ENCODE data around the gene TIAM1. TPM values are rescaled to one million over a fixed set of nuclear protein-coding genes. Genes with fewer than 3 reads are reported as not detected.
A peak's percentile ranks its signal among the peaks of the same experiment; 100 is the strongest.

Gene TIAM1
- total RNA-seq, 1 donor from 2014 or later: 17.8 TPM

DNA sequence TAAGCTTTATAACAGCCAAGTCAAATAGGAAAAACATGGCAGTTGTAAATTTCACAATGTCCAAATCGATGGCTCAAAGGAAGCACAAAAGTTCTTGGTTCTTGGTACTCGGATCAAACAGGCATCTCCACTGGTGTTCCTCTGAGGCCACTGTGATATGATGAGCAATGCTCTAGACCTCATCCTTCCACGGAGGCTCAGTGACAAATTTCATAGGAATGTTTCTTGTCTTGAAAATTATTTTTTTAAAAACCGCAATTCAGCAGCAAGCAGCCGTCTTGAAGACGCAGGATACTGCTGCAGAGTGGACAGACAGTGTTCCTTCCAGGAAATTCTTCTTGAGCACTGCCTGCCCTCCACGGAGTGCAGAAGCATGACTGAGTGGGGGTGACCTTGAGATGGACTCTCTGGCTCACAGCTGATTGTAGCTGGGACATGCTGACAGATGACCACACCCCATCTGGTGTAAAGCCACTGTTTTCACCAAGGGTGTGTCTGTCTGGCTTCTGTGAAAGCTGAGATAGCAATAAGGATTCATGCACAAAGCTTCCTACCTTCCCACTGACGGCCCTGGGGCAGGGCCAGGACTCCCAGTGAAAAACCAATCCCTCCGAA lies 61.9 kb downstream of the TIAM1 start:
- H3K4me1 Mint-ChIP-seq (ENCODE audit: low read depth, unreplicated experiment): peaks cover 36% of the 10 kb centered on the region
- H3K27me3 ChIP-seq (ENCODE audit: insufficient read depth, low read length): no peaks in the 10 kb centered on the region
- H3K4me3 ChIP-seq (ENCODE audit: insufficient read depth, low read depth, low read length): no peak overlapping the region
- no peaks in the 10 kb centered on the region for H3K9me3 ChIP-seq (ENCODE audit: insufficient read depth, low read depth, low read length)
- DNase-seq (ENCODE audit: low read depth): peak; percentile 100
- H2AFZ ChIP-seq (ENCODE audit: low read depth, low read length): no peak overlapping the region
- H3K27me3 Mint-ChIP-seq (ENCODE audit: low read depth, unreplicated experiment): no peaks in the 10 kb centered on the region
- no peaks in the 10 kb centered on the region for H3K36me3 ChIP-seq (ENCODE audit: insufficient read depth, low read length)
- no peaks in the 10 kb centered on the region for H4K20me1 ChIP-seq (ENCODE audit: insufficient read depth, low read length)
- no peak overlapping the region for H3K9ac ChIP-seq (ENCODE audit: low read length)
- H3K27ac ChIP-seq (ENCODE audit: low read depth, low read length): peak overlapping the region; percentile 35
- TF ChIP-seq EZH2 (IDR thresholded peaks at IDR 0.05; ENCODE audit: insufficient read depth, low read length): no peak
- TF ChIP-seq, protein P1, sequence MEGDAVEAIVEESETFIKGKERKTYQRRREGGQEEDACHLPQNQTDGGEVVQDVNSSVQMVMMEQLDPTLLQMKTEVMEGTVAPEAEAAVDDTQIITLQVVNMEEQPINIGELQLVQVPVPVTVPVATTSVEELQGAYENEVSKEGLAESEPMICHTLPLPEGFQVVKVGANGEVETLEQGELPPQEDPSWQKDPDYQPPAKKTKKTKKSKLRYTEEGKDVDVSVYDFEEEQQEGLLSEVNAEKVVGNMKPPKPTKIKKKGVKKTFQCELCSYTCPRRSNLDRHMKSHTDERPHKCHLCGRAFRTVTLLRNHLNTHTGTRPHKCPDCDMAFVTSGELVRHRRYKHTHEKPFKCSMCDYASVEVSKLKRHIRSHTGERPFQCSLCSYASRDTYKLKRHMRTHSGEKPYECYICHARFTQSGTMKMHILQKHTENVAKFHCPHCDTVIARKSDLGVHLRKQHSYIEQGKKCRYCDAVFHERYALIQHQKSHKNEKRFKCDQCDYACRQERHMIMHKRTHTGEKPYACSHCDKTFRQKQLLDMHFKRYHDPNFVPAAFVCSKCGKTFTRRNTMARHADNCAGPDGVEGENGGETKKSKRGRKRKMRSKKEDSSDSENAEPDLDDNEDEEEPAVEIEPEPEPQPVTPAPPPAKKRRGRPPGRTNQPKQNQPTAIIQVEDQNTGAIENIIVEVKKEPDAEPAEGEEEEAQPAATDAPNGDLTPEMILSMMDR (IDR thresholded peaks at IDR 0.05; ENCODE audit: insufficient read depth, low read depth, low read length): no peak
- FAIRE-seq: peak; percentile 94
- peak overlapping the region; percentile 43 for H3K4me2 ChIP-seq (ENCODE audit: low read length)
- H3K36me3 Mint-ChIP-seq (ENCODE audit: low read depth, unreplicated experiment): peaks cover 3% of the 10 kb centered on the region
- no peaks in the 10 kb centered on the region for H3K9me3 Mint-ChIP-seq (ENCODE audit: unreplicated experiment)
- H3K4me1 ChIP-seq (ENCODE audit: insufficient read depth, low read length): peaks cover 34% of the 10 kb centered on the region
- no peaks in the 10 kb centered on the region for H3K79me2 ChIP-seq (ENCODE audit: insufficient read depth, low read length)
- H3K4me3 Mint-ChIP-seq (ENCODE audit: unreplicated experiment): no peak overlapping the region
- peak overlapping the region; percentile 79 for H3K27ac Mint-ChIP-seq (ENCODE audit: unreplicated experiment)

DNA sequence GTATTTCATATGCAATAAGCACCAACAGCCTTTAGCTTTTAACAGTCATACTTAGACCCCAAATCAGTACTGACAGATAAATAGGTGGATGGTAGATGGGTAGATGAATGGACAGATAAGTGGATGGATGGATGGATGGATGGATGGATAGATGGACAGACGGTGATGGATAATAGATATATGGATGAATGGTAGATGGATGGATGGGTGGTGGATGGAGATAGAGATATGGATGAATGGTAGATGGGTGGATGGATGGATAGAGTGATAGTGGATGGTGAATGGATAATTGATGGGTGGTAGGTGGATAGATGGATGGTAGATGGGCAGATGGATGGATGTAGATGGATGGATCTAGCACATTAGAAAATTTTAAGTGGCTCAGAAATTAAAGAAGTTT lies 62.5 kb downstream of the TIAM1 start:
- no peaks in the 10 kb centered on the region for H3K27me3 ChIP-seq (ENCODE audit: insufficient read depth, low read length)
- Mint-ChIP-seq H3K27me3 (ENCODE audit: low read depth, unreplicated experiment) (no peaks in the 10 kb centered on the region), H3K27ac (ENCODE audit: unreplicated experiment) (no peak overlapping the region), H3K4me1 (ENCODE audit: low read depth, unreplicated experiment) (peaks cover 36% of the 10 kb centered on the region), H3K4me3 (ENCODE audit: unreplicated experiment) (no peak overlapping the region), H3K36me3 (ENCODE audit: low read depth, unreplicated experiment) (peaks cover 3% of the 10 kb centered on the region), H3K9me3 (ENCODE audit: unreplicated experiment) (no peaks in the 10 kb centered on the region)
- no peak overlapping the region for H3K9ac ChIP-seq (ENCODE audit: low read length)
- H3K36me3 ChIP-seq (ENCODE audit: insufficient read depth, low read length): no peaks in the 10 kb centered on the region
- peak overlapping the region; percentile 43 for H3K4me2 ChIP-seq (ENCODE audit: low read length)
- no peak overlapping the region for H2AFZ ChIP-seq (ENCODE audit: low read depth, low read length)
- H3K9me3 ChIP-seq (ENCODE audit: insufficient read depth, low read depth, low read length): no peaks in the 10 kb centered on the region
- no peak overlapping the region for H3K4me3 ChIP-seq (ENCODE audit: insufficient read depth, low read depth, low read length)
- H4K20me1 ChIP-seq (ENCODE audit: insufficient read depth, low read length): no peaks in the 10 kb centered on the region
- peaks cover 34% of the 10 kb centered on the region for H3K4me1 ChIP-seq (ENCODE audit: insufficient read depth, low read length)
- H3K27ac ChIP-seq (ENCODE audit: low read depth, low read length): peak overlapping the region; percentile 35
- H3K79me2 ChIP-seq (ENCODE audit: insufficient read depth, low read length): no peaks in the 10 kb centered on the region
- no peak for FAIRE-seq
- TF ChIP-seq EZH2 (IDR thresholded peaks at IDR 0.05; ENCODE audit: insufficient read depth, low read length): no peak
- TF ChIP-seq, protein P1 (IDR thresholded peaks at IDR 0.05; ENCODE audit: insufficient read depth, low read depth, low read length): no peak
- no peak for DNase-seq (ENCODE audit: low read depth)

DNA sequence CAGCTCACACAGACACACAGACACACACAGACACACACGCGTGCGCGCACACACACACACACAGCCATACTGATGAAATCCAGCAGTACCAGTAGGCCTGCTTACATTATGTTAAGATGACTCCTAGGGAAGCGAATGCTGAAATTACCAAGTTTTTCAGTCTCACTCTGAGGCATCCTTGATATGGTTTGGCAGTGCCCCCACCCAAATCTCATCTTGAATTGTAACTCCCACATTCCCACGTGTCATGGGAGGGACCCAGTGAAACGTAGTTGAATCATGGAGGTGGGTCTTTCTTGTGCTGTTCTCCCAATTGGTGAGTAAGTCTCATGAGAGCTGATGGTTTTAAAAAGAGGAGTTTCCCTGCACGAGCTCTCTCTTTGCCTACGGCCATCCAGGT lies 64.1 kb downstream of the TIAM1 start:
- Histone ChIP-seq H3K4me3 (ENCODE audit: insufficient read depth, low read depth, low read length) (no peak overlapping the region), H3K9me3 (ENCODE audit: insufficient read depth, low read depth, low read length) (no peaks in the 10 kb centered on the region), H3K4me2 (ENCODE audit: low read length) (no peak overlapping the region), H3K27ac (ENCODE audit: low read depth, low read length) (no peak overlapping the region), H3K79me2 (ENCODE audit: insufficient read depth, low read length) (no peaks in the 10 kb centered on the region), H3K36me3 (ENCODE audit: insufficient read depth, low read length) (no peaks in the 10 kb centered on the region), H3K9ac (ENCODE audit: low read length) (no peak overlapping the region), H3K27me3 (ENCODE audit: insufficient read depth, low read length) (no peaks in the 10 kb centered on the region), H4K20me1 (ENCODE audit: insufficient read depth, low read length) (no peaks in the 10 kb centered on the region), H2AFZ (ENCODE audit: low read depth, low read length) (no peak overlapping the region), H3K4me1 (ENCODE audit: insufficient read depth, low read length) (peaks cover 31% of the 10 kb centered on the region)
- FAIRE-seq (no peak), DNase-seq (ENCODE audit: low read depth) (no peak)
- Mint-ChIP-seq H3K9me3 (ENCODE audit: unreplicated experiment) (no peaks in the 10 kb centered on the region), H3K36me3 (ENCODE audit: low read depth, unreplicated experiment) (peaks cover 3% of the 10 kb centered on the region), H3K4me3 (ENCODE audit: unreplicated experiment) (no peak overlapping the region), H3K27ac (ENCODE audit: unreplicated experiment) (no peak overlapping the region), H3K27me3 (ENCODE audit: low read depth, unreplicated experiment) (no peaks in the 10 kb centered on the region), H3K4me1 (ENCODE audit: low read depth, unreplicated experiment) (peaks cover 35% of the 10 kb centered on the region)
- TF ChIP-seq, protein P1 (IDR thresholded peaks at IDR 0.05; ENCODE audit: insufficient read depth, low read depth, low read length): no peak
- no peak for TF ChIP-seq EZH2 (IDR thresholded peaks at IDR 0.05; ENCODE audit: insufficient read depth, low read length)
